ENCODE measurements around the gene CCR9.

GRCh38 chr3:45904931-45905330, 18.6 kb downstream of the CCR9 start:
- TF ChIP-seq CTCF (IDR thresholded peaks at IDR 0.05 in 2 of 3, conservative IDR thresholded peaks at IDR 0.05 in 1 of 3; ENCODE audit: borderline replicate concordance in 1 of 3, insufficient read depth in 1 of 3, low read depth in 2 of 3, low read length in 2 of 3), result no peak
- TF ChIP-seq EZH2phosphoT487 (IDR thresholded peaks at IDR 0.05; ENCODE audit: borderline replicate concordance), result no peak
- no peak for TF ChIP-seq RAD21 (IDR thresholded peaks at IDR 0.05; ENCODE audit: low read depth)
- TF ChIP-seq SP1 (IDR thresholded peaks at IDR 0.05; ENCODE audit: low read depth), result no peak
- TF ChIP-seq ZNF274 (IDR thresholded peaks at IDR 0.05; ENCODE audit: low read depth, low read length), result no peak
- no peak for TF ChIP-seq POLR2A (IDR thresholded peaks at IDR 0.05; ENCODE audit: borderline replicate concordance, extremely low read depth, insufficient read depth, insufficient read length)

Measured in HCT116 (cell line).